B cell (primary cell): ENCODE results near the gene DNAJC10.

Source experiments
- CTCF ChIP-seq: fragments of 200-600 bp; IDR thresholded peaks from one replicate; pipeline ENCODE4 v1.8.0; 2022; ENCODE audit warnings: antibody characterized with exemption, mild to moderate bottlenecking
- EZH2 ChIP-seq: IDR thresholded peaks from 2 replicates; pipeline ENCODE4 v1.6.1; 2012; ENCODE audit warnings: borderline replicate concordance, low read depth, mild to moderate bottlenecking, moderate library complexity, low read length; ENCODE audit not compliant: insufficient read depth, poor library complexity, severe bottlenecking

- TF ChIP-seq CTCF (no peak), EZH2 (no peak)
Observed at GRCh38 chr2:182818925-182819324, 102.9 kb downstream of the DNAJC10 start.
